Renal pelvis (tissue), 3 donors: ENCODE measurements around the gene MAML3. TPM values are rescaled to one million over a fixed set of nuclear protein-coding genes. Genes with fewer than 3 reads are reported as not detected.

Source experiments
- polyA plus RNA-seq, 3 donors: library from polyadenylated mRNA; unstranded; fragments of 120-200 nt; gene quantifications; one replicate each; pipeline ENCODE4 v1.2.1, GENCODE V29; 2013; ENCODE audit not compliant: insufficient read length in 3 of 3

MAML3 gene
- polyA plus RNA-seq, 3 donors: 17.5 to 20.3 (median 17.6) TPM

Other genes with a start within 250 kb of the MAML3 start
- 100 to 1,000 TPM; 123 to 132 (median 127) TPM for gene SCOC, start 219.5 kb upstream of the MAML3 start, polyA plus RNA-seq